Kidney tubule cell (primary cell): ENCODE measurements around the gene BUB1B.
A peak's percentile ranks its signal among the peaks of the same experiment; 100 is the strongest.
"Not testable (repeated sequence)": the region's sequence is repeated elsewhere in the genome, so short reads cannot be mapped to it uniquely, and the experiment has no call there.

ENCODE experiments used
- DNase-seq: peaks from one replicate; pipeline ENCODE4 v3.0.0-alpha.2; 2018; ENCODE audit warnings: low spot score

The BUB1B gene, protein sequence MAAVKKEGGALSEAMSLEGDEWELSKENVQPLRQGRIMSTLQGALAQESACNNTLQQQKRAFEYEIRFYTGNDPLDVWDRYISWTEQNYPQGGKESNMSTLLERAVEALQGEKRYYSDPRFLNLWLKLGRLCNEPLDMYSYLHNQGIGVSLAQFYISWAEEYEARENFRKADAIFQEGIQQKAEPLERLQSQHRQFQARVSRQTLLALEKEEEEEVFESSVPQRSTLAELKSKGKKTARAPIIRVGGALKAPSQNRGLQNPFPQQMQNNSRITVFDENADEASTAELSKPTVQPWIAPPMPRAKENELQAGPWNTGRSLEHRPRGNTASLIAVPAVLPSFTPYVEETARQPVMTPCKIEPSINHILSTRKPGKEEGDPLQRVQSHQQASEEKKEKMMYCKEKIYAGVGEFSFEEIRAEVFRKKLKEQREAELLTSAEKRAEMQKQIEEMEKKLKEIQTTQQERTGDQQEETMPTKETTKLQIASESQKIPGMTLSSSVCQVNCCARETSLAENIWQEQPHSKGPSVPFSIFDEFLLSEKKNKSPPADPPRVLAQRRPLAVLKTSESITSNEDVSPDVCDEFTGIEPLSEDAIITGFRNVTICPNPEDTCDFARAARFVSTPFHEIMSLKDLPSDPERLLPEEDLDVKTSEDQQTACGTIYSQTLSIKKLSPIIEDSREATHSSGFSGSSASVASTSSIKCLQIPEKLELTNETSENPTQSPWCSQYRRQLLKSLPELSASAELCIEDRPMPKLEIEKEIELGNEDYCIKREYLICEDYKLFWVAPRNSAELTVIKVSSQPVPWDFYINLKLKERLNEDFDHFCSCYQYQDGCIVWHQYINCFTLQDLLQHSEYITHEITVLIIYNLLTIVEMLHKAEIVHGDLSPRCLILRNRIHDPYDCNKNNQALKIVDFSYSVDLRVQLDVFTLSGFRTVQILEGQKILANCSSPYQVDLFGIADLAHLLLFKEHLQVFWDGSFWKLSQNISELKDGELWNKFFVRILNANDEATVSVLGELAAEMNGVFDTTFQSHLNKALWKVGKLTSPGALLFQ

DNA sequence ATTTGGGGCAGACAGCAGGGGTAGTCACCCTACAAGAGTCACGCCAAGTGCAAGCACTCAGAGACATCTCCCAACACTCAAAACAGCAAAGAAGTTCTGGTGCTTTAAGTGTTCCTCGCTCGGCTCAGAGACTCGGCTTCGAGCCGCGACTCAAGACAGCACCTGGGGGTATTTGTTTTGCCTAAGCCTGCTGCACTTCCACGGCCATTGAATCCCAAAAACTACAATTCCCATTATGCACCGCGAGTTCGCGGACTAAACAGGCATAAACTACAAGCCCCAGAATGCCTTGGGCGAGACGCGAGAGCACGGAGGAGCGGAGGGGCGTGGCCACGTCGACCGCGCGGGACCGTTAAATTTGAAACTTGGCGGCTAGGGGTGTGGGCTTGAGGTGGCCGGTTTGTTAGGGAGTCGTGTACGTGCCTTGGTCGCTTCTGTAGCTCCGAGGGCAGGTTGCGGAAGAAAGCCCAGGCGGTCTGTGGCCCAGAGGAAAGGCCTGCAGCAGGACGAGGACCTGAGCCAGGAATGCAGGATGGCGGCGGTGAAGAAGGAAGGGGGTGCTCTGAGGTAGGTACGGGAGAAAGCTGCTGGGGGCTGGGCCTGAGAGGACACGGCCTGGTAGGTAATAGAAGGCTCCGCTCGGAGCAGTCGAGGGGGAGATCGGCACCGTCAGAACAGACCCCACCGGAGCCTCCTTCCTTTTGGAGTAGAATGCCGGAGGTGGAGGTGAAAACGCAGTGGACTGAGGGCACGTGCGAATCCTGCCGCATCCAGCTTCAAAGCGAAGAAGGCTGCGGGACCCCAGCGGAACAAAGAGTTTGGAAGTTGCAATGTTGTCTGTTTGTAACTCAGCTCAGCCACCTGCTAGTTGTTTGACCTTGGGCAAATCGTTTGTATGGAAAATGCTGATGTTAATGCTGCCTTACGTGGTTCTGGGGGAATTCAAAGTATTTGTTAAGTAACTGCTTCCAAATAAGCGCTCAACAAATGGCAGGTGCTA is at the start of gene BUB1B:
TSS of gene BUB1B (plus strand) at position 381 of the 1,000 bp plus-strand sequence. CDS start at position 533, 152 bp downstream.
- DNase-seq = peak; percentile 92

DNA sequence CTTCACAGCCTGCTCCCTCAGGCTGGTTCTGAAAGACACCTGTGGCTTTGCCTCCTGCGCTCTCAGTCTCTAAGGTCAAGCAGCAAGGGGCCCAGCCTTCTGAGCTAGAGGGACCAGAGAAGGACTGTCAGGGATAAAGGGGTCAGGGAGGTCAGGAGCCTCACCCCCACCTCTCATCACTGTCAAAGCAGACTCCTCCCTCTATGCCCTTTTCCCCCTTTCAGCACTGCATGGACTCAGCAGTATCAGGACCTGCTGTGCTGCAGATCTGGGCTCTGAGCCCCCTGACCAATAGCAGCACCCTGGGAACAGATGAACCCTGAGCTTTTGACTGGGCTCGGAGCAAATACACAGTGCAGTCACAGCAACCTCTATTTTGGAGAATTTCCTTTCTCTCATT is 49.0 kb upstream of the BUB1B start:
- DNase-seq = no peak

DNA sequence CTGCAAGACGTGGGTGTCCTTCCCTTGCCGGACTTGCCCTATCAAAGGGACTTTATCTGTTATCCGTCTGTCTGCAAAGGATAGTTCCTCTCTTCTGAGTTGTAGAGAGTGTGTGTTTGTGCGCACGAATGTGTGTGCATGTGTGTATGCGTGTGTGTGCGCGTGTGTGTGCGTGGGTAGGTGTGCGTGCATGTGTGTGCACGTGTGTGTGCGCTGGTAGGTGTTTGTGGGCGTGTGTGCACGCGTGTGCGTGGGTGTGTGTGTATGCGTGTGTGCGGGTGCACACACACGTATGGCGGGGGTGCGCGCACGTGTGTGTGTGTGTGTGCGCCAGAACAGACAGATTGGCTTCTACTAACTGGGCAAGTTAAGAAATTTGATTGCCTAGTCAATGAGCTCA is 48.1 kb upstream of the BUB1B start:
- DNase-seq = no peak

DNA sequence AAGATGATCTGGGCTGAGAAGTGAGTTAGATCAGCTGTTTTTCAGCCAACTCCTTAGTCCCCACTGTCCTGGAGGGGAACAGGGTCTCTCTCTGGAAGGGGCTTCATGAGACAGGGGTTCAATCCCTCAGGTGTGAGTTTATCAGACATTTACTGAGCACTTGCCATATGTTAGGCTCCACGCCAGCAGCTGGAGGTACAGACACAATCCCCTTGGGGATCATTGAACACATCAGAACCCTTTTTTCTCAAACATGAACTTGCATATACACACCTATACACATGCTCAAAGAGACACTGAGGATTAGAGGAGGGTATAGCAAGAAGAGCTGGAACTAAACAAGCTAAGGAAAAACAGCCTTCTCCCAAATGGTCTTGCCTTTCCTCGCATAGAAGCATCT is 46.7 kb upstream of the BUB1B start:
- DNase-seq = no peak

DNA sequence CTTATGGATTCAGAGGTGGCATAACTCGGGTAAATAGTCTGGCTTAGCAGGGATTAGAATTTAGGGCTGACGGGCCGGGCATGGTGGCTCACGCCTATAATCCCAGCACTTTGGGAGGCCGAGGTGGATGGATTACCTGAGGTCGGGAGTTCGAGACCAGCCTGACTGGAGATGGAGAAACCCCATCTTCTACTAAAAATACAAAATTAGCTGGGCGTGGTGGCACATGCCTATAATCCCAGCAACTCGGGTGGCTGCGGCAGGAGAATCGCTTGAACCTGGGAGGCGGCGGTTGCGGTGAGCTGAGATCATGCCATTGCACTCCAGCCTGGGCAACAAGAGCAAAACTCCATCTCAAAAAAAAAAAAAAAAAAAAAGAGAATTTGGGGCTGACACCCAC is 45.8 kb upstream of the BUB1B start:
- DNase-seq = not testable (repeated sequence)

DNA sequence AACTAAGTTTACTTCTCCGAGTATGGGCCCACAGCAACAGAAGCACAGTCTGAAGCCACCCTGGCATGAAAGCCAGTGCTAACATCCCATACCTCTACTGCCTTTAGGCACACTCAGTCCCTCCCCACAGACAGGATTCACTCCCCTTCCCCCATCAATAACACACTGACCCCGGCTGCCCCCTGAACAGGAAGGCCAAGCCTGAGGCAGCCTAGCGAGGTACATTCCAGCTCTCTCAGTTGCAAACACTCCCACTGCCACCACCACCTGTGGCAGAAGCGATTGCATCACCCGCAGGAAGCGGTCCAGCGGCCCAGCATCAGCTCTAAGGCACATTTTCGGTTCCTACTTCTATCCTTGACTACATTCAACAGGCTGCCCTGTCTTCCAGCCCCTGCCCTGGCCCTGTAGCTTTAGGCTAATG is 45.2 kb upstream of the BUB1B start:
- DNase-seq = peak; percentile 73

DNA sequence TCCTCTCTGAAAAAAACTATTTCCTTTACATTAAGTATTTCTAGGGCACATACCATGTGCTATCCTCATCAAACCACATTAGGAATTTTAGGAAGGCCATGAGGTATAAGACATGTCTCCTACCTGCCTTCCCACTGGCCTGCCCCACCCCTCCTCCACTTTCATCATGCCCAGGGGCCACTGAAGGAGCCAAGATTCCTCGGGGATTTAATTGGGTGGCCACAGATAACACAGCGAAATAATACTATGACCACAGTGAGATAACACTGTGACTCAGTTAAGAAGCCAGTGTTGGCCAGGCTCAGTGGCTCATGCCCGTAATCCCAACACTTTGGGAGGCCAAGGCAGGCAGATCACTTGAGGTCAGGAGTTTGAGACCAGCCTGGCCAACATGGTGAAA is 42.4 kb upstream of the BUB1B start:
- DNase-seq = no peak

DNA sequence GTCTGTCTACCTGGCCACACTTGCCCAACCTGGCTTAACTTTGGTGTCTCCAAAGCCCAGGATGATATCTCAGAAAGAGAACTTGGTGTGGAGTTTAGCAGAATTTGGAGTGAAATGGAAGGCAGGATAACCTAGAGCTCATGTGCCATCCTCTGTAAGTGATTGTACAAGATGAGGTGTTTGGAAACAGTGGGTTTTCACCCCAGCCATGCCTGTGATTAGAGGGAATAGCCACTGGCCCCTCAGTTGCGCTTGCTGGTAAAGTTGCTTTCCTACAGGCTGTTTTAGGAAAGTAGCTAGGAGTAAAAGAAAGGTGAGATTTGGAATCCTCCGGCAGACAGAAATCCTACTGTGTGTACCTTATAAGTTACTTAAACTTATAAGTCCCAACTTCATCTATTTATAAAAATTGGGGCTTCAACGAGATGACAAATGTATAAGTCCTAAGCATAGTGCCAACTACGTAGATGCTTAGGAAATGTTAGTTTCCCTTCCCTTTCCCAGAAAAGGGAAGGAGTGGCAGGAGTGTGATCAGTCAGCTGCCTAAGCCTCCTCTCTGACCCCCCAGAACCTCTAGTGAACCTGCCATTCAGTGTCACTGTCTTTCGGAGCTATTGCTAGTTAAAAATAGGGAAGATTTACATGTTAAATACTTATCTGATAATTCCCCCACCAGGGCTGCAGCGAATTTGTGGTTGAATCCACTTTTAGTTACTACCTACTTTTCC is 38.8 kb upstream of the BUB1B start:
- no peak for DNase-seq

DNA sequence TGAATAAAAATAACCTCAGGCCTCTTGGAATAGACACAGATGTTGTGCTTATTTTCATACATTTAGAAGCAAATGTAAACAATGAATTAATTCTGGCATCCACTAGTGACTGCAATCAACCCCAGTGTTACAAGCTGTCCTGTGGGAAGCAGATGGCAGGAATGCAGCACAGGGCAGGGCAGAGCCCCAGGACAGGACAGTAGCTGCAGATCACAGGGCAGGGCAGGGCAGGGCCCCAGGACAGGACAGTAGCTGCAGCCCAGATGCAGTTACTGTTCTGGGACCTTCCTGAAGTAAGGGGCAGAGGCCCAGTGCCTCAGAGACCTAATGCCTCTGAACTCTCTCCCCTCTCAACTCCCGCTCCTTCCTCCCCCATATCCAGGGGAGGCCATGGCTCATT is 37.9 kb upstream of the BUB1B start:
- DNase-seq = not testable (repeated sequence)

DNA sequence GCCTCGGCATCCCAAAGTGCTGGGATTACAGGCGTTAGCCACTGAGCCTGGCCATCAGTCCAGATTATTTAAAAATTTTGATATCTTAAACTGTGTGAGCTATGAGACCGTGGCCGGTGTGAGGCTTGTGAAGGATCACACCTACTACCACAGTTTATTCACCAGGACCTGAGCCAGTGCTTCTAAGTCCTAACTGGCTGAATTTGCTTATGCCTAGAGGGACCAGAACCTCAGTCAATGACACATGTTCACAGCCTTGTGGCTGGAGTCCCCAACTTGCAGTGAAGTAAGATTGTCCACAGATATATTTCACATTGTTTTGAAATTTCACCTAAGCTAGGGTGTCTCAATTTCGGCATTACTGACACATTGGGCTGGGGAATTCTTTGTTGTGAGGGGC is 37.0 kb upstream of the BUB1B start:
- not testable (repeated sequence) for DNase-seq

DNA sequence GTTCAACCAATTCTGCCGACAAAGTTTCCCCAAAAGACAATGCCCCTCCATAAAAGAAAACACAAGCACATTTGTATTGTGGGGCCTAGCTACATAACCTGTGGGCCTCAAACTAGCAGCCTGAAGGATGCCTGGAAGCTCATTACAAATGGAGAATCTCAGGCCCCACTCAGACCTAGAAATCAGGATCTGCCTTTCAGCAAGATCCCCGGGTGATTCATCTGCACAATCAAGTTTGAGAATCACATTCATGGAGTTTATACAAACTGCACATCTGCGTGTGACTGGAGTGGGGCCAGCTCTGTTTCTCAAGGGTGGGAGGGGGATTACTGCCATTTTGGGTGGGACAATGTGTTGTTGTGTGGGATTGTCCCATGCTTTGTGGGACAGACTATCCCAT is 36.5 kb upstream of the BUB1B start:
- DNase-seq = not testable (repeated sequence)

DNA sequence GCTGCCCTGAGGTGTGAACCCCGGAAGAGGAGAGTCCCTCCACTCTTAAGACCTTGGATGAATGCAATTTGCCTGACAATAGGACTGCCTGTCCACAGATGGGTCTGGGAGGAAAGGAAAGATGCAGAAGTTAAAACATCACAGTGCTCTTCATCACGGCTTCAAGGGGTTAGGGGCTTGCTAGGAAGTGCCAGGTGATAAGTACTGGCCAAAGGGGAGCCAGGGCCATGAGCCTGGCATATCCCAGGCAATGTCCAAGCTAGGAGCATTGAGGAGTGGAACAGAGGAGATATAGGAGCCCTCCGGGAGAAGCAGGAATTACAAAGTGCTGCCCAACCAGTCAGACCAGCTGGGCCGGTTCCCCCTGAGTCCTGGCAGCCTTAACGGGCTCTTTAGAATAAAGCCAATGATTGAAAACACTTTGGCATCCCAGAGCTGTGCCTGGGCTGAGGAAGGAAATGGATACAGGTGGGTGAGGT is 36.0 kb upstream of the BUB1B start:
- DNase-seq = not testable (repeated sequence)

DNA sequence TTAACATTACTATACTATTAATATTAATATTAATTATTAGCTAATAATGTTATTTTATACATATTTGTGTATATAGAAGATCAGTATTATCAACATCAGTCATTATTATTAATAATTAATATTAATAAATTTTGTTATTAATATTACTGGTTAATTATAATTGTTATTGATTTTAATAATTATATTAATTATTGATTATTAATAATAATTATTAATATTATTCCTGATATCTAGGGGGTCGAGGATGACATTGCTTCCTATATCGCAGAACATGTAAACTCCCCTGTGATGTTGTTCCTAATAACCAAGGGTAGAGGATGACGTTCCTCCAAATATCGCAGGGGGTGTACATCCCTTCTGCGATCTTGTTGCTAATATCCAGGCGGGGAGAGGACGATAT is 34.9 kb upstream of the BUB1B start:
- DNase-seq = no peak

DNA sequence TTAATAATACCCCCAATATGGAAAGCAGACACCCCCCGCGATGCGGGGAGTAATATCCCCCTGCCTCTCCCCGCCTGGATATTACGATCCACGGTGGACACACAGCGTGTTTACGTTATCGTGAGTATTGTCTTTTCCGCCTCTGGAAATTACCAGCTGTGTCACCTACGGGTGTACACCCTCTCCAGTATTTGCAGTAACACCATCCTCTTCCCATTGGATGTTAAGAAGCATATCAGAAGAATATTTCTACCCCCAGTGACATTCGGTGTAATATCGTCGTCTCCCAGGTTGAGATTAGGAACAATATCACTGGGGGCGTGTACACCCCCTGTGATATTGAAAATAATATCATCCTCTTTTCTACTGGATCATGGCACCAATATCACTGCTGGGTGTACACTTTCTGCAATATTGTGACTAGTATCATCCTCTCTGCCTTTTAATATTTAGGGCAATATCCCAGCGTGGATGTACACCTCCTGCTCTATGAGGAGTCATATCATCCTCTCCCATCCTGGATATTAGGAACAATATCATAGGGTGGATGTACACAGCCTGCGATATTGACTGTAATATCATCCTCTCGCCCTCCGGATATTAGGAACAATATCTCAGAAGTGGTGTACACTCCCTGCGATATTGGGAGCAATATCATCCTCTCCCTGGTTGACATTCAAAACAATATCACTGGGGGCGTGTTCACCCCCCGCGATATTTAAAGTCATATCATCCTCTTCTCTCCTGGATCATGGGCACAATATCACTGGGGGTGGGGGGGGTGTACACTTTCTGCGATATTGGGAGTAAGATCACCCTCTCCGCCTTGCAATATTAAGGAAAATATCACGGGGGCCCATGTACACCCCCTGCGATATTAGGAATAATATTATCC is 31.9 kb upstream of the BUB1B start:
- no peak for DNase-seq

DNA sequence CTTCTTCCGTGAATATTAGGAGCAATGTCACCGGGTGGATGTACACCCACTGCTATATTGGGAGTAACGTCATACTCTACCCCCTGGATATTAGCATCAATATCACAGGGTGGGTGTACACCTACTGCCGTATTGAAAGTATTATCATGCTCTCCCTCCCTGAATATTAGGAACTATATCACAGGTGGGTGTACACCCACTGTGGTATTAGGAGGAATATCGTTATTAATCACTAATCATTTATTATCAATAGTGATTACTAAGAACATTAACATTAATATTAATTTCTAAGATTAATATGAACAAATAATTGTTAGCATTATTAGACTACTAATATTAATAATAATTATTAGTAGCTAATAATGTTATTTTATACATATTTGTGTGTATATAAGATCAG is 30.8 kb upstream of the BUB1B start:
- no peak for DNase-seq

DNA sequence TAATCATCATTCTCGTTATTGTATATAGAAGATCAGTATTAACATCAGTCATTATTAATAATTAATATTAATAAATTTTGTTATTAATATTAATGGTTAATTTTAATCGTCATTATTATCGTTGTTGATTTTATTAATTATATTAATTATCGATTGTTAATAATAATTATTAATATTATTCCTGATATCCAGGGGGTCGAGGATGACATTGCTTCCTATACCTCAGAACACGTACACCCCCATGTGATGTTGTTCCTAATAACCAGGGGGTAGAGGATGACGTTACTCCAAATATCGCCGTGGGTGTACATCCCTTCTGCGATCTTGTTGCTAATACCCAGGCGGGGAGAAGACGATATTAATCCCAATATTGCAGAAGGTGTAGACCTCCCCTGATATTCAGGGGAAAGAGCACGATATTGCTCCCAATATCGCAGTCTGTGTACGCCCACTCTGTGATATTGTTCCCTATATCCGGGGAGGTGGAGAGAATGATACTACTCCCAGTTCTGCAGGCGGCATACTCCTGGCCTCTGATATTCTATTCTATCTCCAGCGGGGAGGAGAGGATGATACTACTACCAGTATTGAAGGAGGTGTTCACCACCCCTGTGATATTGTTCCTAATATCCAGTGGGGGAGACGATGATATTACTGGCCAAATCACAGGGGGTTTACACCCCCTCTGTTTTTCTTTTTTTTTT is 29.9 kb upstream of the BUB1B start:
- no peak for DNase-seq

DNA sequence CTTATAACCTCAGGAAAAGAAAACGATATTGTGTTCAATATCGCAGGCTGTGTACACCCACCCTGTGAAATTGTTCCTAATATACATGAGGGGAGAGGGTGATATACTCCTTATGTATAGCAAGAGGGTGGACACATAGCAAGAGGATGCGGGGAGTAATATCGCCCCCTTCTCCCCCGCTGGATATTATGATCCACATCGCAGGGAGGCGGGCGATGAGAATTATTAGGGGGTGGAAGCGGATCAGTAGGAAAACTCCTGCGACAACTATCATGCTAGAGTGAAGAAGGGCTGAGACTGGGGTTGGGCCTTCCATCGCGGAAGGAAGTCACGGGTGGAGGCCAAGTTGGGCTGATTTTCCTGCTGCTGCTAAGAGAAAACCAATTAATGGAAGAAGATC is 27.3 kb upstream of the BUB1B start:
- DNase-seq = no peak

DNA sequence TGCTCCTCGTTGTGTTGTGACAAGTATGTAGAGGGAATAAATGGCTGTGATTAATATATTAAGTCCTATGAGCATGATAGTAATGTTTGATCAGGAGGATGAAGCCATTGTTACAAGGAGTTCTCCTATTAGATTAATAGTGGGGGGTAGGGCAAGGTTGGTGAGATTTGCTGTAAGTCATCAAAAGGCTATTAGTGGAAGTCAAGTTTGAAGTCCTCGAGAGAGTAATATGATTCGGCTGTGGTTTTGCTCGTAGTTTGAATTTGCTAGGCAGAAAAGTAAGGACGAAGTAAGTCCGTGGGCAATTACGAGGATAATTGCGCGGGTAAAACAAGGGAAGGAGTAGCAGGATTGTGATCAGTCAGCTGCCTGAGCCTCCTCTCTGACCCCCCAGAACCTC is 26.0 kb upstream of the BUB1B start:
- DNase-seq = no peak

DNA sequence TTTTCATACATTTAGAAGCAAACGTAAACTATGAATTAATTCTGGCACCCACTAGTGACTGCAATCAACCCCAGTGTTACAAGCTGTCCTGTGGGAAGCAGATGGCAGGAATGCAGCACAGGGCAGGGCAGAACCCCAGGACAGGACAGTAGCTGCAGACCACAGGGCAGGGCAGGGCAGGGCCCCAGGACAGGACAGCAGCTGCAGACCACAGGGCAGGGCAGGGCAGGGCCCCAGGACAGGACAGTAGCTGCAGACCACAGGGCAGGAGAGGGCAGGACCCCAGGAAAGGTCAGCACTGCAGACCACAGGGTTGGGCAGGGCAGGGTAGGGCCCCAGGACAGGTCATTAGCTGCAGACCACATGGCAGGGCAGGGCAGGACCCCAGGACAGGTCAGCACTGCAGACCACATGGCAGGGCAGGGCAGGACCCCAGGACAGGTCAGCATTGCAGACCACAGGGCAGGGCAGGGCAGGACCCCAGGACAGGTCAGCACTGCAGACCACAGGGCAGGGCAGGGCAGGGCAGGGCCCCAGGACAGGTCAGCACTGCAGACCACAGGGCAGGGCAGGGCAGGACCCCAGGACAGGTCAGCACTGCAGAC is 24.9 kb upstream of the BUB1B start:
- not testable (repeated sequence) for DNase-seq
